ENCODE data around the gene ARHGEF39. TPM values are rescaled to one million over a fixed set of nuclear protein-coding genes. Genes with fewer than 3 reads are reported as not detected.
A peak's percentile ranks its signal among the peaks of the same experiment; 100 is the strongest.
"Not testable (repeated sequence)": the region's sequence is repeated elsewhere in the genome, so short reads cannot be mapped to it uniquely, and the experiment has no call there.

ARHGEF39 gene
- total RNA-seq, 2 experiments from 2014 or later = 13.1 to 13.4 TPM

DNA sequence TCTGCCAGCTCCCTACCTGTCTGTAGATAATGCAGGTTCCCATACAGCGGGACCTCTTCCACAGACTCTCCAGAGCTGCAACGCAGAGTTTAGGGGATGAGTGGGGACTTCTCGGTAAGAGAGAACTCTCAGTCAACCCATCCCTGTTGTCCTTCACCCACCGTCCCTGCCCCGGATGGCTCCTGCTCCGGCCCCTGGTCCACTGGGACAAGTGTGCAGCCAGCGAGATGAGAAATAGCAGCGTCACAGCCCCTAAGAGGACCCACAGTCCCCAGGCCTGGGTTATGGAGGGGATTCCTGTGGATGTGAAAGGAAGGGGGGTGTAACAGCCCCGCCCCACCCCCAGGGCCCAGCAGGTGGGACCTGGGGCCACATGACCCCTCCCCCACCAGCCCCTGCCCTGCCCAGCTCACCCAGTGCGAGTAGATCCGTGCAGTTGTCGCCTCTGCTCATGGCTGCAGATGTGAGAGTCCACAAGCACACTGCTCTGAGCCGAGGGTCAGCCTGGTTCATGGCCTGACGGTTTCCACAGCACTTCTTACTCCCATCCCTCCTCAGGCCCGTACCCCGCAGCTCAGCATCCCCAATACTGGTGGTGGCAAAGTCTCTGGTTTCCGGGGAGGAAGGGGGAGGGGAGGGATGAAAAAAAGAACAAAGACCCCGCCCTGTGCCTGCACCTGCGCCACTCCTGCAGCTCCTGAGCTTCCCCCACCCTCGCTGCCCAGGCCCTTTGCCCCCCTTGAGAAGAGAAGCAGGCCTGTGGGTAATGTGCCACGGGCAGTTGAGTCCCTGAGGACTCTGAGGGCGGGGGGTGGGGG, 14.4 kb downstream of the ARHGEF39 start, which contains the start of gene SIT1:
Gene SIT1 (minus strand): TSS at position 591 of the 818 bp plus-strand sequence. CDS start 78 bp downstream, at position 513.
- H3K9me3 Mint-ChIP-seq = no peaks in the 10 kb centered on the region
- H3K27ac Mint-ChIP-seq = peak within 1 kb of the TSS; percentile 90
- DNase-seq (peak; percentile 66), ATAC-seq (ENCODE audit: low read depth) (no peak)
- H3K4me1 Mint-ChIP-seq = peaks cover 33% of the 10 kb centered on the region
- peak within 1 kb of the TSS; percentile 87 for H3K4me3 Mint-ChIP-seq
- H3K27me3 Mint-ChIP-seq = no peaks in the 10 kb centered on the region
- peaks cover 15% of the 10 kb centered on the region for H3K36me3 Mint-ChIP-seq
- POLR2A ChIA-PET = interaction anchor here (0.9 to 9.1 kb wide), 9 partner anchors 10 to 164 kb away, joined by 3 to 214 read pairs (median 12); partner anchors contain the start of genes ARHGEF39, CCDC107, CD72 and CREB3

DNA sequence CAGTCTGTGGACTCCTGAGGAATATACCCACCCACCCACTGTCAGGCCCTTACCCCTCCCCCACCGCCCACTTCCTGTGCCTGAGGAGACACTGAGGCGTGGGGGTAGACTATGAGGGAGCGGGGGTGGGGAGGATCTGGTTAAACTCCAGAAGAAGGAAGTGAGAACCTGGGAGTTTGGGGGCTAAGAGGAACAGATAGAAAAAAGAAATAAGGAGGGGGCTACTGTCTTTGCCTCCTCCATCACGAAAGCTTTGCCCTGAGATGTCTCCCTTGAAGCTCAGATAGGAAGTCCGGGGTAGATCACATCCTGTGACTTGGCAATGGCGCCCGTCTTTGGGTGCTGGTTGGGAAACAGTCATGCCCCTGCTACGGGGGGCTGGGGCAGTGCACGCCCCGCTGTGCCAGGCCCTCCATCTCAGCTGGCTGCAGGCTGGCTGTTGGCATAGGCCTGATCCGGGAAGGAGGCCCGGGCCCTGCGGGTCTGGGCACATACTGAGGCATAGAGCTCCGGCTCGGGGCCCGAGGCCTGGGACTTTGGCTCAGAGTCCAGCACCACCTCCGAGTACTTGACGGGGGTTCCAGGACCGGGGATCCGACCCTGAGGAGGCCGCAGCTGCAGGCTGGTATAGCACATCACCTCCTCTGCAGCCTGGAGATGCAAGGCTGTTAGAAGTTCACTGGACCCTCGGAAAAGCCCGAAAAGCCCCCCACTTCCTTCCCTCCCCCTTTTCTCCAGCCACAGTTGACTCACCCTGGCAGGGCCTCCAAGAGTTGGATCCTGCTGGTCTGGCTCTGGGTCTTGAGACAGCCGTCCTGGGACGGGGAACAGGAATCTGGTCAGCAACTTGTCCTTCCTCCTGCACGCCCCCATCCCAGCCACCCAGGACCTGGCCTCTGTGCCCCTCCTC, 15.3 kb downstream of the ARHGEF39 start:
- peaks cover 15% of the 10 kb centered on the region for H3K36me3 Mint-ChIP-seq
- POLR2A ChIA-PET = interaction anchor here (0.6 to 9.1 kb wide), 13 partner anchors 10 to 478 kb away, joined by 3 to 214 read pairs (median 6); partner anchors contain the start of genes ARHGEF39, CCDC107, CD72 and CREB3
- DNase-seq (peak; percentile 67), ATAC-seq (ENCODE audit: low read depth) (no peak)
- peak overlapping the region; percentile 87 for H3K4me3 Mint-ChIP-seq
- H3K9me3 Mint-ChIP-seq = no peaks in the 10 kb centered on the region
- peak overlapping the region; percentile 90 for H3K27ac Mint-ChIP-seq
- no peaks in the 10 kb centered on the region for H3K27me3 Mint-ChIP-seq
- peaks cover 37% of the 10 kb centered on the region for H3K4me1 Mint-ChIP-seq

DNA sequence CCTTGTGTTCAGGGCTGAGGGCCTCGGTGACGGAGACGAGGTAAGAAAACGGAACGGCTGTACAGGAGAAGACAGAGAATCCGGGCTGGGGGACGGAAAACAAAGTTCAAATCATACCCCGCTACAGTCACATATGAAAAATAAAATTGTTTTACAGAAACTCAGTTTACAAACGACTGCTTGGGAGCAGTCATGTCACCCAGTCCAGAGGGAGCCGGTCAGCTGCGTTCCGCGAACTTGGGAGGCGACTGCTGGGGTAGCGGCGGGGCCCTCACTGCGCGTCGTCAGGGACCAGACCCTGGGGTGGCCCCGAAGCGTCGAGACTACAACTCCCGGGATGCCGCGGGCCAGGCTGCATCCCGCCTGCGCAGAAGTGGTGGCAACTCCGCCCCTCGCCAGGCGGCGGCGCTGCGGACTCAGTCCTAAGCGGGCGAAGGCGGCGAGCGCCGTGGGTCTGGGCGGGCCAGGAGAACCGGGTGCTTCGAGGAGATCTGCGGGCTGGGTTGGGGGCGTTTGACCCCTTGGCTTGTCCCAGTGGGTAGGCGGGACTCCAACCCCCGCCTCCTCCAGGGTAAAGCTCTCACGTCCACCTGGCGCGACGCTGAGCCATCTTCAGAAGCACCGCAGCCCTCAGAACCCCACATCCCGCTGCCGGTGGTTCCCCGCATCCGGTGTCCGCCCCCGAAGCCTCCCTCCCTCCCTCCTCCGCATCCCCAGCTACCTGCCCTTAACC, 18.3 kb downstream of the ARHGEF39 start:
- Mint-ChIP-seq H3K4me3 (peak overlapping the region; percentile 87), H3K36me3 (peaks cover 28% of the 10 kb centered on the region)

DNA sequence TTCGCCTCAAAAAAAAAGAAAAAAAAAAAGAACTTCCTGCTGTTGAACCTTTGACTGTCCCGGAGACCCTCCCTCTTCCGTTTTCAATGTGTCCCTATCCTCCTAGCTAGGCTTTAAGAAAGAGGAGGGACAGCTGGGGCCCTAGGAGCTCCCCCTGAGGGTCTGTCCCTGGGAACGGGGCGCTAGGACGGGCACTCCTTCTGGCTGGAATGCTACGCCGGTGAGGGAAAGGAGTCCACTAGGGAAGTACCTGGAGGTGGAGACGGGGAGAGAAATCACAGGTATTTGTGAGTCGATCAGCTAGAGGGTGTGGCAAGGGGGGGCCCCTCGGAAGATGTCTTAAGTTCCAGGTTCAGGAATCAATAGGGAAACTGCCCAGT, 18.9 kb downstream of the ARHGEF39 start:
- DNase-seq = no peak
- Mint-ChIP-seq H3K27me3 (no peaks in the 10 kb centered on the region), H3K27ac (peak overlapping the region; percentile 90), H3K36me3 (peaks cover 33% of the 10 kb centered on the region), H3K4me3 (peak overlapping the region; percentile 87), H3K4me1 (peaks cover 43% of the 10 kb centered on the region), H3K9me3 (no peaks in the 10 kb centered on the region)
- POLR2A ChIA-PET = interaction anchor here (0.7 to 9.1 kb wide), 13 partner anchors 10 to 567 kb away, joined by 3 to 214 read pairs (median 6); partner anchors contain the start of genes ARHGEF39, CCDC107, CD72 and CREB3
- no peak for ATAC-seq (ENCODE audit: low read depth)

More for the DNA sequence above, 18.3 kb downstream of the ARHGEF39 start:
- no peaks in the 10 kb centered on the region for H3K27me3 Mint-ChIP-seq
- peak; percentile 83 for ATAC-seq (ENCODE audit: low read depth)
- H3K9me3 Mint-ChIP-seq = no peaks in the 10 kb centered on the region
- POLR2A ChIA-PET = interaction anchor here (0.7 to 9.1 kb wide), 24 partner anchors 7 to 567 kb away, joined by 3 to 214 read pairs (median 6); partner anchors contain the start of genes ARHGEF39, CCDC107, CD72 and CREB3
- H3K4me1 Mint-ChIP-seq = peaks cover 42% of the 10 kb centered on the region
- H3K27ac Mint-ChIP-seq = peak overlapping the region; percentile 90
- peak; percentile 98 for DNase-seq

DNA sequence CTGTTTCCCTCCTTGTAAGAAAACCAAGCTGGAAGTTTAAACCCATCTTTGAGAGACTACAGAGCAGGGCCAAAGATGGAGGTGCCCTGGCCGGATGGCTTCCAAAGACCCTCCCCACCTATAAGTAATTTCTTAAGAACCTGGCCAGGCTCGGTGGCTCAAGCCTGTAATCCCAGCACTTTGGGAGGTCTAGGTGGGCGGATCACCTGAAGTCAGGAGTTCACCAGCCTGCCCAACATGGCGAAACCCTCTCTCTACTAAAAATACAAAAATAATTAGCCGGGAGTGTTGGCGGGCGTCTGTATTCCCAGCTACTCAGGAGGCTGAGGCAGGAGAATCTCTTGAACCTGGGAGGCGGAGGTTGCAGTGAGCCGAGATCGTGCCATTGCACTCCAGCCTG, 19.3 kb downstream of the ARHGEF39 start:
- not testable (repeated sequence) for ATAC-seq (ENCODE audit: low read depth); H3K27me3 Mint-ChIP-seq; DNase-seq; H3K9me3 Mint-ChIP-seq
- Mint-ChIP-seq H3K4me3 (peak overlapping the region; percentile 87), H3K27ac (peak overlapping the region; percentile 90), H3K4me1 (peaks cover 44% of the 10 kb centered on the region), H3K36me3 (peaks cover 37% of the 10 kb centered on the region)
- POLR2A ChIA-PET = interaction anchor here (0.7 to 9.1 kb wide), 12 partner anchors 15 to 168 kb away, joined by 3 to 214 read pairs (median 8); partner anchors contain the start of genes ARHGEF39, CCDC107, CD72 and CREB3

DNA sequence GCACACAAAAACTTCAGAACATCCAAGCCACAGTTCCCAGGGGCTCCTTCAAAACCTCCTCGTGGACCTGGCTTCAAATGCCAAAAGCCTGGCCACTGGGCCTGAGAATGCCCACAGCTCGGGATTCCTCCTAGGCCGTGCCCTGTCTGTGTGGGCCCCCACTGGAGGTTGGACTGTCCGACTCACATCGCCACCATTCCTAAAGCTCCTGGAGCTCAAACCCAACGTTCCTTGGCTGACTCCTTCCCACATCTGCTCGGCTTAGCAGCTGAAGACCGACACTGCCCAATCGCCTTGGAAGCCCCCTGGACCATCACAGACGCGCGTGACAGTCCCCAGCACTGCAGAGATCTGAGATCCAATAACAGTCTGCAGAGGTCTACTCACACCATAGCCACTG, 21.9 kb downstream of the ARHGEF39 start:
- no peak overlapping the region for H3K27ac Mint-ChIP-seq
- H3K36me3 Mint-ChIP-seq = peaks cover 35% of the 10 kb centered on the region
- no peak overlapping the region for H3K4me3 Mint-ChIP-seq
- peaks cover 2% of the 10 kb centered on the region for H3K9me3 Mint-ChIP-seq
- H3K27me3 Mint-ChIP-seq = no peaks in the 10 kb centered on the region
- peaks cover 49% of the 10 kb centered on the region for H3K4me1 Mint-ChIP-seq
- DNase-seq = no peak
- POLR2A ChIA-PET = interaction anchor here (9.1 kb wide), 1 partner anchor 23 kb away, joined by 166 read pairs; the partner anchor contains the start of gene CD72
- no peak for ATAC-seq (ENCODE audit: low read depth)

DNA sequence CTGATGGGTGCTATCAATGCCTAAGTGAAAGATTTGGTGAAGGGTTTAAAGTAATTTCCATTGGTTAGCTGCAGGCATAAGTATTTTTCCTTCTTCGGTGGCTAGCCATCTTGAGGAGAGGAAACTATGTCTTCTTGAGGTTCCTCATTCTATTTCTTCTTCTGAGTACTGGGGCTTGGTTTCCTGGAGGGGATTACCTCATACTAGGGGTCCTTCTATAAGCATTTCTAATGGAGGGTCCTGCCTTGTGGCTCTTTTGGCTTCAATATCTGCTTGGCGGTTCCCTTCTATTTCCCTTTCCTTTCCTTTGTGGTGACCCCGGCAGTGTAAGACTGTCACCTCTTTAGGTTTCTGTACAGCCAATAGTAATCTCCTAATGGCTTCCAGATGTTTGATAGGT, 23.5 kb downstream of the ARHGEF39 start:
- not testable (repeated sequence) for ATAC-seq (ENCODE audit: low read depth); H3K27me3 Mint-ChIP-seq; DNase-seq; H3K9me3 Mint-ChIP-seq
- H3K4me3 Mint-ChIP-seq = peak overlapping the region; percentile 28
- peaks cover 40% of the 10 kb centered on the region for H3K36me3 Mint-ChIP-seq
- H3K27ac Mint-ChIP-seq = peak overlapping the region; percentile 74
- peaks cover 50% of the 10 kb centered on the region for H3K4me1 Mint-ChIP-seq
- POLR2A ChIA-PET = interaction anchor here (3.1 kb wide), 1 partner anchor 21 kb away, joined by 22 read pairs; no protein-coding TSS in a partner anchor

DNA sequence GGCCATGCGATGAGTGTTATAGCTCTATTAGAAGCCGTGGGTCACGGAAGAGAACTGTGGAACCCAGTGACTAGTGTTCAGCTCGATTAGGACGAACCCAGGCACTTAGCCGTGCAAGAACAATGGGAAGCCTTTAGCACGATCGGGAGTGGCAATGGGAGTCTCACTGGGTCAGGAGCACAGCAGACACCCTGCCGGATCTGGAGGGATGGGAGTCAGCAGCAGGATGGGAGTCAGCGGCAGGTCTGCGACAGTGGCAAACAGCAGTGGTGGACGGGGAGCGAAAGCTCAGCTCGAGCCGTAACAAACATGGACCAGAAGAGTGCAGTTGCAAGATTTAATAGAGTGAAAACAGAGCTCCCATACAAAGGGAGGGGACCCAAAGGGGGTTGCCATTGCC, 24.6 kb downstream of the ARHGEF39 start:
- not testable (repeated sequence) for H3K4me3 Mint-ChIP-seq; DNase-seq; H3K27me3 Mint-ChIP-seq; H3K9me3 Mint-ChIP-seq; ATAC-seq (ENCODE audit: low read depth)
- peaks cover 58% of the 10 kb centered on the region for H3K4me1 Mint-ChIP-seq
- POLR2A ChIA-PET = interaction anchor here (1.3 to 3.1 kb wide), 3 partner anchors 20 to 29 kb away, joined by 4 to 22 read pairs (median 5); no protein-coding TSS in a partner anchor
- H3K27ac Mint-ChIP-seq = peak overlapping the region; percentile 62
- H3K36me3 Mint-ChIP-seq = peaks cover 41% of the 10 kb centered on the region

DNA sequence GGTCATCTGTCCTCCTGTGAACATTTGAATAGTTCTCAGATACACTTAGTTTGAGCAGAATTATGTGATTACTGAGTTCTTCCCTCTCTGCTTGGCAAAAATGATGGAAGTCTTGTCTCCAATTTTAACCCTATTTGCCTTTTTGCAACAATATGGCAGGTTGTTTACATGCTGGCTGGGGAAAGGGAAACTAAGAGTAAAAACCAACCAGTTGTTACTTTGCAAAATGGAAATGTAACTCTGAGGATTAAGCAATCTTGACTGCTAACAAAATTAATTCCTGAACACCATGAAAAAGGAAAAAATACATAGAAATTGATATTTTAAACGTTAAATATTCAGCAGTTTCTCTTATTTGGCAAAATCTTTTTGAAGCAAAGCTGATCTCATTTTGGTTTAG, 25.4 kb downstream of the ARHGEF39 start:
- H3K4me1 Mint-ChIP-seq = peaks cover 55% of the 10 kb centered on the region
- ATAC-seq (ENCODE audit: low read depth) (peak; percentile 31), DNase-seq (no peak)
- H3K36me3 Mint-ChIP-seq = peaks cover 40% of the 10 kb centered on the region
- peak overlapping the region; percentile 87 for H3K27ac Mint-ChIP-seq
- H3K4me3 Mint-ChIP-seq = peak overlapping the region; percentile 56
- no peaks in the 10 kb centered on the region for H3K27me3 Mint-ChIP-seq
- POLR2A ChIA-PET = interaction anchor here (0.7 to 3.1 kb wide), 8 partner anchors 7 to 1002 kb away, joined by 3 to 22 read pairs (median 4); partner anchors contain the start of gene SIGMAR1
- peaks cover 2% of the 10 kb centered on the region for H3K9me3 Mint-ChIP-seq

DNA sequence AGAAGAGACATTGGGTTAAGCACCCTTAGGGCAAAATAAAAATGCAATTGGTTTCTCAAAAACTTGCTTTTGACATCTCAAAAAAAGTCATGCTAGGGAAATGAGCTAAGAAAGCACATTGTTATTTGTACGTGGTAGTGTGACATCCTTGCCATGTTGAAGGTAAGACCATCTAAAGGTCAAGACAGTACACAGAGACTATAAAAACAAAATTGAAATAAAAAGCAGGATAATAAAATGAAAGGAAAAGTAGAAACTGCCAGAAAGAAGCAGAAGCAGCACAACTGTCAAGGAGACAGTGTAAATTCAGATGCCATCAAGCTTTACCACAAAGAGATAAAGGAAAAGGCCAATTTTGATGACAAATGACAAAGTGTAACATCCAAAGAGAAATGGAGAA, 25.8 kb downstream of the ARHGEF39 start:
- ATAC-seq (ENCODE audit: low read depth) = peak; percentile 63
- Mint-ChIP-seq H3K4me3 (peak overlapping the region; percentile 56), H3K27ac (peak overlapping the region; percentile 87), H3K36me3 (peaks cover 36% of the 10 kb centered on the region), H3K4me1 (peaks cover 51% of the 10 kb centered on the region)
- H3K27me3 Mint-ChIP-seq, DNase-seq, H3K9me3 Mint-ChIP-seq: not testable (repeated sequence)
- POLR2A ChIA-PET = interaction anchor here (0.7 to 3.1 kb wide), 7 partner anchors 8 to 1002 kb away, joined by 3 to 22 read pairs (median 3); partner anchors contain the start of gene SIGMAR1

DNA sequence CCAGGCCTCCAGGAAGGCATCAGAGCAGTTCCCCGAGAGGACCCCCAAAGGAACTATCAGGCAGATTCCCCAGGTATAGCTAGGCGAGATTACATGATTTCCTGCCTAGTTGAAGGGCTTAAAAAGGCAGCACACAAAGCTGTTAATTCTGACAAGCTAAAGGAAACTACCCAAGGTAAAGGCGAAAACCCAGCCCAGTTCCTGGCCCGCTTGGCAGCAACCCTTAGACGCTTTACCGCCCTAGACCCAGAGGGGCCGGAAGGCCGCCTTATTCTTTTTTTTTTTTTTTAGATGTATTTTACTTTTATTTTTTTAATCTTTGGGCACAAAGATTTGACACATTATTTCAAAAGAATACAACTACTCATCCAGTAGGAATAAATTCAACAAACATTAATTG, 26.2 kb downstream of the ARHGEF39 start:
- H3K9me3 Mint-ChIP-seq, H3K27me3 Mint-ChIP-seq, DNase-seq: not testable (repeated sequence)
- H3K27ac Mint-ChIP-seq = peak overlapping the region; percentile 87
- ATAC-seq (ENCODE audit: low read depth) = peak; percentile 81
- H3K36me3 Mint-ChIP-seq = peaks cover 35% of the 10 kb centered on the region
- POLR2A ChIA-PET = interaction anchor here (0.6 to 3.1 kb wide), 9 partner anchors 8 to 1001 kb away, joined by 3 to 22 read pairs (median 4); partner anchors contain the start of genes SIGMAR1 and SIT1
- peak overlapping the region; percentile 56 for H3K4me3 Mint-ChIP-seq
- peaks cover 51% of the 10 kb centered on the region for H3K4me1 Mint-ChIP-seq

Data from activated naive CD8-positive, alpha-beta T cell treated with anti-CD3 and anti-CD28 coated beads, Interleukin-2, amount 10 ng/mL, durations not matched to agents 7 days and 5 days (primary cell).